A549 treated with CORT108297 at 1 μM for 4 hours (cell line): ENCODE data around the gene PRKAA1. TPM values are rescaled to one million over a fixed set of nuclear protein-coding genes. Genes with fewer than 3 reads are reported as not detected.

ENCODE experiments used
- total RNA-seq: library from RNA; stranded (reverse); fragments of 200-300 nt; extraction: Qiagen RNA extraction; gene quantifications from 5 replicates; pipeline ENCODE4 v1.2.3, GENCODE V29; 2022

PRKAA1 gene
- total RNA-seq = 29.3 to 53.7 TPM (median 41.0 TPM) in 5 replicates

GRCh38 chr5:40798012-40798800 is at the start of gene PRKAA1:
Gene PRKAA1 (minus strand): TSS chr5:40798374. CDS start chr5:40798189, 185 bp downstream.

GRCh38 chr5:40841068-40841805 is 43.1 kb upstream of the PRKAA1 start, which contains the start of gene CARD6:
Gene CARD6 (plus strand): TSS chr5:40841367. CDS start chr5:40841383, 16 bp downstream.

GRCh38 chr5:40834849-40835787 is 36.9 kb upstream of the PRKAA1 start, which contains the start of gene RPL37:
Gene RPL37 (minus strand): TSS chr5:40835222. CDS start chr5:40835185, 37 bp downstream.

GRCh38 chr5:40755407-40756365 is 42.5 kb downstream of the PRKAA1 start, which contains the start of gene TTC33:
Gene TTC33 (minus strand): TSS chr5:40755961. CDS start chr5:40747018, 8,943 bp downstream.

Other genes with a start within 250 kb of the PRKAA1 start
- gene PTGER4, start 118.5 kb downstream of the PRKAA1 start, total RNA-seq = 1.4 to 1.5 TPM (median 1.5 TPM) in 5 replicates
- 8.1 to 16.9 TPM (median 10.2 TPM) in 5 replicates for gene TTC33, start 42.4 kb downstream of the PRKAA1 start, total RNA-seq
- 2,670 to 2,951 TPM (median 2,828 TPM) in 5 replicates for gene RPL37, start 36.8 kb upstream of the PRKAA1 start, total RNA-seq
- gene CARD6, start 43.0 kb upstream of the PRKAA1 start, total RNA-seq = 3.4 to 4.7 TPM (median 3.8 TPM) in 5 replicates
- gene C7, start 111.1 kb upstream of the PRKAA1 start, total RNA-seq = not detected in 5 replicates